Measurements from ENCODE around the gene TSC2. TPM values are rescaled to one million over a fixed set of nuclear protein-coding genes. Genes with fewer than 3 reads are reported as not detected.

Gene TSC2
- polyA plus RNA-seq, 3 donors = 11.7 to 95.1 (median 20.8) TPM

- no peak for TF ChIP-seq CTCF (IDR thresholded peaks at IDR 0.05)
- peaks cover 0 to 4% (median 0%) of the 10 kb centered on the region in 7 donors for H3K9me3 Mint-ChIP-seq
- no peak overlapping the region for H2AFZ ChIP-seq (ENCODE audit: insufficient read depth, low read depth, low read length, poor library complexity, severe bottlenecking)
- H3K4me2 ChIP-seq (replicated peaks; ENCODE audit: extremely low read depth, low read length, poor library complexity, severe bottlenecking) = no peak overlapping the region
- no peak for DNase-seq
- no peaks in the 10 kb centered on the region for H3K79me2 ChIP-seq (ENCODE audit: insufficient read depth, low read length)
- peaks cover 74 to 88% of the 10 kb centered on the region in 2 donors for H3K36me3 ChIP-seq (replicated peaks in 1 of 2; ENCODE audit: control insufficient read depth in 1 of 2, insufficient read depth in 2 of 2, low read length in 2 of 2)
- H3K4me3 ChIP-seq (replicated peaks in 1 of 3; ENCODE audit: low read depth in 2 of 3, low read length in 3 of 3) = no peak overlapping the region
- intact Hi-C loops (cut with micrococcal nuclease) = no loop called here
- H3K9me3 ChIP-seq (replicated peaks in 1 of 2; ENCODE audit: control insufficient read depth in 1 of 2, insufficient read depth in 1 of 2, low read length in 2 of 2) = no peaks in the 10 kb centered on the region
- 97% methylated on average over 28 of the region's 28 CpGs for WGBS (ENCODE audit: insufficient coverage)
- H3K27ac ChIP-seq (ENCODE audit: low read depth in 1 of 2, low read length in 2 of 2) = no peak overlapping the region
- no peak overlapping the region for H3K4me3 Mint-ChIP-seq
- H3K4me1 ChIP-seq (ENCODE audit: control insufficient read depth in 1 of 2, insufficient read depth in 2 of 2, low read length in 2 of 2) = no peaks in the 10 kb centered on the region
- peaks cover 0 to 1% (median 0%) of the 10 kb centered on the region in 3 donors for H3K27me3 Mint-ChIP-seq (ENCODE audit: low read depth in 3 of 3)
- no peaks in the 10 kb centered on the region for H3K4me1 Mint-ChIP-seq
- no peaks in the 10 kb centered on the region for H4K20me1 ChIP-seq (ENCODE audit: insufficient read depth, low read length)
- no peaks in the 10 kb centered on the region for H3K27me3 ChIP-seq (ENCODE audit: control insufficient read depth in 2 of 2, insufficient read depth in 2 of 2, low read length in 2 of 2)
- H3K27ac Mint-ChIP-seq = no peak overlapping the region
- H3K36me3 Mint-ChIP-seq = peaks cover 58 to 84% of the 10 kb centered on the region in 2 donors
- H3K9ac ChIP-seq (ENCODE audit: insufficient read depth, low read length, poor library complexity, severe bottlenecking) = no peak overlapping the region
These were observed 15.0 kb downstream of the TSC2 start for GRCh38 chr16:2062801-2063200.

- Histone ChIP-seq H3K4me2 (replicated peaks; ENCODE audit: extremely low read depth, low read length, poor library complexity, severe bottlenecking) (no peak overlapping the region), H3K9me3 (replicated peaks in 1 of 2; ENCODE audit: control insufficient read depth in 1 of 2, insufficient read depth in 1 of 2, low read length in 2 of 2) (no peaks in the 10 kb centered on the region), H3K27me3 (ENCODE audit: control insufficient read depth in 2 of 2, insufficient read depth in 2 of 2, low read length in 2 of 2) (no peaks in the 10 kb centered on the region), H3K79me2 (ENCODE audit: insufficient read depth, low read length) (no peaks in the 10 kb centered on the region), H3K9ac (ENCODE audit: insufficient read depth, low read length, poor library complexity, severe bottlenecking) (no peak overlapping the region), H4K20me1 (ENCODE audit: insufficient read depth, low read length) (no peaks in the 10 kb centered on the region), H3K27ac (ENCODE audit: low read depth in 1 of 2, low read length in 2 of 2) (no peak overlapping the region), H3K4me3 (replicated peaks in 1 of 3; ENCODE audit: low read depth in 2 of 3, low read length in 3 of 3) (no peak overlapping the region), H3K36me3 (replicated peaks in 1 of 2; ENCODE audit: control insufficient read depth in 1 of 2, insufficient read depth in 2 of 2, low read length in 2 of 2) (peaks cover 66 to 89% of the 10 kb centered on the region in 2 donors), H2AFZ (ENCODE audit: insufficient read depth, low read depth, low read length, poor library complexity, severe bottlenecking) (no peak overlapping the region), H3K4me1 (ENCODE audit: control insufficient read depth in 1 of 2, insufficient read depth in 2 of 2, low read length in 2 of 2) (no peaks in the 10 kb centered on the region)
- Mint-ChIP-seq H3K4me3 (no peak overlapping the region), H3K27ac (peak overlapping the region in 3 of 7 donors; percentile 7 to 70 (median 57)), H3K36me3 (peaks cover 58 to 88% of the 10 kb centered on the region in 2 donors), H3K4me1 (no peaks in the 10 kb centered on the region), H3K27me3 (ENCODE audit: low read depth in 3 of 3) (peaks cover 0 to 1% (median 0%) of the 10 kb centered on the region in 3 donors), H3K9me3 (peaks cover 0 to 4% (median 0%) of the 10 kb centered on the region in 7 donors)
- TF ChIP-seq CTCF (IDR thresholded peaks at IDR 0.05) = no peak
- DNase-seq = no peak
- WGBS (ENCODE audit: insufficient coverage) = 94% methylated on average over 20 of the region's 25 CpGs
- intact Hi-C loops (cut with micrococcal nuclease) = no loop called here
These were observed 16.1 kb downstream of the TSC2 start for GRCh38 chr16:2063861-2064260.

Measured in CD14-positive monocyte (primary cell).